WI38 (cell line): ENCODE data around the gene JUNB.

ENCODE experiments used
- H3K4me3 ChIP-seq: 2 replicates; pipeline ENCODE4 v1.5.1; 2011; ENCODE audit warnings: low read depth, mild to moderate bottlenecking, control low read depth, low read length
- CTCF ChIP-seq: IDR thresholded peaks from 2 replicates; pipeline ENCODE4 v1.5.1; 2012; ENCODE audit warnings: low read depth, mild to moderate bottlenecking, control low read depth, low read length

The JUNB gene

GRCh38 chr19:12752056-12752781 lies 39.1 kb upstream of the JUNB start:
- no peak overlapping the region for H3K4me3 ChIP-seq

GRCh38 chr19:12754465-12755196 lies 36.7 kb upstream of the JUNB start:
- no peak for TF ChIP-seq CTCF
- no peak overlapping the region for H3K4me3 ChIP-seq

More at GRCh38 chr19:12752056-12752781, 39.1 kb upstream of the JUNB start:
- no peak for TF ChIP-seq CTCF

GRCh38 chr19:12756150-12756883 lies 35.0 kb upstream of the JUNB start:
- TF ChIP-seq CTCF: no peak
- no peak overlapping the region for H3K4me3 ChIP-seq

- peak; percentile 92 for TF ChIP-seq CTCF
- H3K4me3 ChIP-seq: peak overlapping the region; percentile 51
Observed at GRCh38 chr19:12757544-12758274, 33.6 kb upstream of the JUNB start.

GRCh38 chr19:12759686-12760085 lies 31.6 kb upstream of the JUNB start:
- no peak overlapping the region for H3K4me3 ChIP-seq
- TF ChIP-seq CTCF: no peak

GRCh38 chr19:12763100-12763499 lies 28.2 kb upstream of the JUNB start:
- H3K4me3 ChIP-seq: no peak overlapping the region
- TF ChIP-seq CTCF: no peak
